Immature natural killer cell (primary cell): ENCODE data around the gene ATCAY. TPM values are rescaled to one million over a fixed set of nuclear protein-coding genes. Genes with fewer than 3 reads are reported as not detected.
"Not testable (repeated sequence)": the region's sequence is repeated elsewhere in the genome, so short reads cannot be mapped to it uniquely, and the experiment has no call there.

ENCODE experiments used
- DNase-seq, 3 donors: peaks; one replicate each; pipeline ENCODE4 v3.0.0; 2022; ENCODE audit warnings: mixed read lengths in 1 of 3
- H3K27ac Mint-ChIP-seq, 6 donors: one replicate each; pipeline ENCODE4 v1.8.0; 2020; ENCODE audit warnings: mixed read lengths in 6 of 6, mild to moderate bottlenecking in 5 of 6, inconsistent platforms in 4 of 6, moderate library complexity in 3 of 6
- H3K27me3 Mint-ChIP-seq, 3 donors: one replicate each; pipeline ENCODE4 v1.8.0; 2020 to 2021; ENCODE audit warnings: low read depth in 3 of 3, mild to moderate bottlenecking in 3 of 3, mixed read lengths in 3 of 3, moderate library complexity in 3 of 3, inconsistent platforms in 1 of 3
- H3K36me3 Mint-ChIP-seq, 3 donors: one replicate each; pipeline ENCODE4 v1.8.0; 2020; ENCODE audit warnings: mixed read lengths in 3 of 3, inconsistent platforms in 2 of 3, mild to moderate bottlenecking in 2 of 3
- H3K4me1 Mint-ChIP-seq, 2 donors: one replicate each; pipeline ENCODE4 v1.8.0; 2020; ENCODE audit warnings: inconsistent platforms in 2 of 2, mild to moderate bottlenecking in 2 of 2, mixed read lengths in 2 of 2, moderate library complexity in 1 of 2
- H3K4me3 Mint-ChIP-seq, 5 donors: one replicate each; pipeline ENCODE4 v1.8.0; 2020; ENCODE audit warnings: mild to moderate bottlenecking in 5 of 5, mixed read lengths in 5 of 5, inconsistent platforms in 3 of 5, moderate library complexity in 3 of 5
- H3K9me3 Mint-ChIP-seq, 6 donors: one replicate each; pipeline ENCODE4 v1.8.0; 2020; ENCODE audit warnings: mild to moderate bottlenecking in 6 of 6, mixed read lengths in 6 of 6, inconsistent platforms in 4 of 6, moderate library complexity in 3 of 6
- polyA plus RNA-seq, 3 donors: library from polyadenylated mRNA; unstranded; fragments of 300-500 nt; fragmentation: Illumina TruSeq; gene quantifications; one replicate each; pipeline ENCODE4 v1.2.3, GENCODE V29; 2021

Gene ATCAY
- polyA plus RNA-seq, 3 donors from 2014 or later = not detected

DNA sequence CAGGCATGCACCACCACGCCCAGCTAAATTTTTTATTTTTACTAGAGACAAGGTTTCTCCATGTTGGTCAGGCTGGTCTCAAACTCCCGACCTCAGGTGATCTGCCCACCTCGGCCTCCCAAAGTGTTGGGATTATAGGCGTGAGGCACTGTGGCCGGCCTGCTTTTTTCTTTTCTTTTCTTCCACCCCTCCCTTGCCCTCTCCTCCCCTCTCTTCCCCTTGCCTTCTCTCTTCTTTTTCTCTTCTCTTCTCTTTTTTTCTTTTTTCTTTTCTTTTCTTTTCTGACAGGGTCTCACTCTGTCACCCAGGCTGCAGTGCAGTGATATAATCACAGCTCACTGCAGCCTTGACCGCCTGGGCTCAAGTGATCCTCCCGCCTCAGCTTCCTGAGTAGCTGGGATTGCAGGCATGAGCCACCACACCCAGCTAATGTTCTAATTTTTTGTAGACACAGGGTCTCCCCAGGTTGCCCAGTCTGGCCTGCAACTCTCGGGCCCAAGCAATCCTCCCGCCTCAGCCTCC, 72.3 kb downstream of the ATCAY start:
- not testable (repeated sequence) for H3K9me3 Mint-ChIP-seq, DNase-seq, H3K36me3 Mint-ChIP-seq, H3K27me3 Mint-ChIP-seq
- H3K4me1 Mint-ChIP-seq = peaks cover 7 to 22% of the 10 kb centered on the region in 2 donors
- H3K4me3 Mint-ChIP-seq = peak overlapping the region in 1 of 5 donors; percentile 21
- H3K27ac Mint-ChIP-seq = peak overlapping the region in 5 of 6 donors; percentile 7 to 77 (median 71)

DNA sequence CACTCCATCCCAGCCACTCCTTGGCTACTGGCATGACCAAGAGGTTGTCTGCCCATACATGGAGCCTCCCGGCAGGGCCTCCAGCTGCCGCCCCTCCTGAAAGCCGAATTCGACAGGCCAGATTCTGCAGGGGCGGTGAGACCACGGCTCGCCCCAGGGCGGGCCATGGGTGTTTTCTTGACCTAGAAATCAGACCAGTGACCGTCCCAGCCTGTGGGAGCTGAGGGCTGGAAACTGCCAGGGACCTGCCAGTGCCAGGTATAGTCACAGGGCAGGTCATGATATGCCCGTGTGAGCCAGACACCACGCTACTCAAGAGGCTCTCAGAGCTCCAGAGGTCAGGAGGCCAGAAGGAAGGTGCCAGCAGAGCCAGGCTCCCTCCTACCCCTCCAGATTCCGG, 73.6 kb downstream of the ATCAY start:
- no peak overlapping the region for H3K27ac Mint-ChIP-seq
- H3K4me3 Mint-ChIP-seq = no peak overlapping the region

DNA sequence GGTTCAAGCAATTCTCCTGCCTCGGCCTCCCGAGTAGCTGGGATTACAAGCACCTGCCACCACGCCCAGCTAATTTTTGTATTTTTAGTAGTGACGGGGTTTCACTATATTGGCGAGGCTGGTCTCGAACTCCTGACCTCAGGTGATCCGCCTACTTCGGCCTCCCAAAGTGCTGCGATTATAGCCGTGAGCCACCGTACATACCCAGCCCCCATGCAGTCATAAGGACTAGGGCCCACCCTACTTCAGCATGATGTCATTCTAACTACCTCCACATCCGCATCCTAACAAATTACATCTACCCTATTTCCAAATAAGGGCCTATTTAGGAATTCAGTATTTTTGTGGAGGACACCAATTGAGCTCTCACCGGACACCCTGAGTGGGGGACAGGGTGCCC, 74.8 kb downstream of the ATCAY start:
- DNase-seq, H3K27me3 Mint-ChIP-seq, H3K4me3 Mint-ChIP-seq, H3K36me3 Mint-ChIP-seq, H3K9me3 Mint-ChIP-seq: not testable (repeated sequence)
- H3K27ac Mint-ChIP-seq = peak overlapping the region in 1 of 6 donors; percentile 16
- H3K4me1 Mint-ChIP-seq = peaks cover 7 to 17% of the 10 kb centered on the region in 2 donors

More for the DNA sequence above, 73.6 kb downstream of the ATCAY start:
- Mint-ChIP-seq H3K9me3 (no peaks in the 10 kb centered on the region), H3K27me3 (peaks cover 0 to 3% (median 0%) of the 10 kb centered on the region in 3 donors), H3K4me1 (peaks cover 7 to 18% of the 10 kb centered on the region in 2 donors), H3K36me3 (peaks cover 0 to 3% (median 0%) of the 10 kb centered on the region in 3 donors)
- DNase-seq = no peak

DNA sequence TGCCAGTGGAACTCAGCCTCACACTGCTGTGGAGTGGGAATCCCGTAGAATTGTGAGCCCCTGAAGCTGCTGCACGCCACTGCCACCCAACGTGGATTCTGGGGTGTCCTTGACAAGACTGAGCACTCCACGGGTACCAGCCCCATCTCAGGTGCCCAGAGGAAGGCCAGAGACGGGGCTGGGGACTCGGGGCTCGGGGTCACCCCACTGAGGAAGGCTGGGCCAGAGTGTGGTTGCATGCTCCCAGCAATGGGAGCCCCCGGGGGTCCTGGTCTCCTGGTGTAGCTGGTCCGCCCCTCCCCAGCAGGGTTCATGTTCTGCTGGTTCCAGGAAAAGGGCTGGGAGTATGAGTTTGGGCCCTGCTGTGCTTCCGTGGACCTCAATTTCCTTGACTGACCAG, 75.2 kb downstream of the ATCAY start:
- Mint-ChIP-seq H3K36me3 (peaks cover 0 to 6% (median 0%) of the 10 kb centered on the region in 3 donors), H3K27ac (no peak overlapping the region), H3K4me1 (peaks cover 7 to 14% of the 10 kb centered on the region in 2 donors), H3K4me3 (no peak overlapping the region), H3K9me3 (no peaks in the 10 kb centered on the region), H3K27me3 (peaks cover 0 to 3% (median 0%) of the 10 kb centered on the region in 3 donors)
- DNase-seq = no peak

DNA sequence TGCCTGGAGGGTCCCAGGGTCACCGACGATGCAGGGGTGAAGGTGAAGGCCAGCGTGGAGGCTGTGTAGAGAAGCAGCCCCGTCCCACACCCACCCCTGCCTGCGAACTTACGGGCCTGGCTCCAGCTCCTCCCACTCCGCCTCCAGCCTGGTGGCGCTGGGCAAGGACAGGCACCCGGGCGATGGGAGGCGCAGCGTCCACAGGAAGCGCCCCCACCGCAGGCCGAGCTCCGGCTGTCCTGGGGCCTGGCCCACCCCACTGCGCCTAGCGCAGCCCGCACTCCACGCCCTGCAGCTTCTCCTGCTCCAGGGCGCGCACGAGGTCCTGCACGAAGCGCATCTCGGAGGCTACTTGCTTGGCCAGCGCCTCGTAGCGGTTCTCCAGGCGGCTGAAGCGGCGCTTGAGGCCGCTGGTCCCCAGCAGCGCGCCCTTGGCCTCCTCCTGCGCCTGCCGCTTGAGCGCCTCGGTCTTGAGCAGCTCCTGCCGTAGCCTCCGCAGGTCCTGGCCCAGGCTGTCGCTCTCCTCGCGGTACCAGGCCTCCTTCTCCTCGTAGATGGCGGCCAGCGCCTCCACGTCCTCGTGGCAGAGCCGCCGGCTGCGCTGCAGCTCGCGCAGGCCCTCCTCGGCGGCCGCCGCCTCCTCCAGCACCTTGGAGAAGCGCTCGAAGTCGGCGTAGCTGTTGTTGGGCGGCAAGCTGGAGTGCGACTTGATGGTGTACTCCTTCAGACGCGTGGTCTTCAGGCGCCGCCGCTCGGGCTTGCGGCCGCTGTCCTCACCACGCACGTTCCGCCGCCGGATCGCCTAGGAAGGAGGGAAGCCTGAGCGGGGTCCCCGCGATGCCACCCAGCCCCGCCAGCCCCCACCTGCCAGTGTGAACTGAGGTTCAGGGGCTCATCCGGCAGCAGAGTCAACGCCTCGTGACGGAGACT, 78.6 kb downstream of the ATCAY start:
- Mint-ChIP-seq H3K27me3 (peaks cover 0 to 2% (median 1%) of the 10 kb centered on the region in 3 donors), H3K4me3 (no peak overlapping the region), H3K27ac (no peak overlapping the region), H3K36me3 (peaks cover 0 to 16% (median 4%) of the 10 kb centered on the region in 3 donors), H3K4me1 (no peaks in the 10 kb centered on the region), H3K9me3 (no peaks in the 10 kb centered on the region)
- no peak for DNase-seq

DNA sequence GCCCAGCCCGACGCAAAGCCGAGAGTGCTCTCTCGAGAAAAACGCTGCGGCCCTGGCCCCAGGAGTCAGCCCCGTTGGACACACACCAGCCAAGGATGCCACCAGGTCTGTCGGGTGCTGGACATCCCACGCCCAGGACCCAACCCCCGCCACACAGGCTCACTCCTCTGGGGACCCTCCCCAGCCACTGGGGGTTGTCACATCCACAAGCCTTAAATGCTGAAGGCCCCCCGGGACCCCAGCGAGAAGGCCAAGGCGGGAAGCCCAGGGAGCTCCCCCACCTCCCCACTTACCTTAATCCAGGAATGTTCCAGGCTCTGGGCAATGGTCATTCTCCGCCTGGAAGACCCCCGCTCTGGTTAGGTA, 79.3 kb downstream of the ATCAY start:
- Mint-ChIP-seq H3K36me3 (peaks cover 0 to 16% (median 4%) of the 10 kb centered on the region in 3 donors), H3K4me3 (no peak overlapping the region), H3K27me3 (peaks cover 0 to 3% (median 1%) of the 10 kb centered on the region in 3 donors), H3K9me3 (no peaks in the 10 kb centered on the region), H3K27ac (peak overlapping the region in 1 of 6 donors; percentile 17), H3K4me1 (no peaks in the 10 kb centered on the region)
- DNase-seq = no peak

DNA sequence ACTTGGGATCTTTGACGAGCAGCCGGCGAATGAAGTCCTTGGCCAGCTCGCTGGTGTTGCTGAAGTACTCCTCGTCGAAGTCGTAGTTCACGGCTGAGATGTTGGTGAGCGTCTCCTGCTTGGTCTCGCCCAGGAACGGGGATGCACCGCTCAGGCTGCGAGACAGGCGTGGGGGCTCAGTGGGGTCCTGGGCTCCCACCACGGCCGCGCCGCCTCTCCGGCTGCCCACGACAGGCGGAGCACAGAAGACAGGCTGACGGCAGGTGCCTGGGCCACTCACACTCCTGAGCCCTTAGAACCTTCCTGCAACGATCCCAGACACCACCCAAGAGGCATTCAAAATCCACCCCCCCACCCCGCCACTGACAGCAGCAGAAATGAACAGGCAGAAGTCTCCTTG, 80.5 kb downstream of the ATCAY start:
- no peak overlapping the region for H3K4me3 Mint-ChIP-seq
- H3K27ac Mint-ChIP-seq = no peak overlapping the region
- DNase-seq = no peak
- peaks cover 0 to 3% (median under 1%) of the 10 kb centered on the region in 3 donors for H3K27me3 Mint-ChIP-seq
- H3K36me3 Mint-ChIP-seq = peaks cover 0 to 16% (median 4%) of the 10 kb centered on the region in 3 donors
- peaks cover 0 to 3% of the 10 kb centered on the region in 2 donors for H3K4me1 Mint-ChIP-seq
- H3K9me3 Mint-ChIP-seq = no peaks in the 10 kb centered on the region

DNA sequence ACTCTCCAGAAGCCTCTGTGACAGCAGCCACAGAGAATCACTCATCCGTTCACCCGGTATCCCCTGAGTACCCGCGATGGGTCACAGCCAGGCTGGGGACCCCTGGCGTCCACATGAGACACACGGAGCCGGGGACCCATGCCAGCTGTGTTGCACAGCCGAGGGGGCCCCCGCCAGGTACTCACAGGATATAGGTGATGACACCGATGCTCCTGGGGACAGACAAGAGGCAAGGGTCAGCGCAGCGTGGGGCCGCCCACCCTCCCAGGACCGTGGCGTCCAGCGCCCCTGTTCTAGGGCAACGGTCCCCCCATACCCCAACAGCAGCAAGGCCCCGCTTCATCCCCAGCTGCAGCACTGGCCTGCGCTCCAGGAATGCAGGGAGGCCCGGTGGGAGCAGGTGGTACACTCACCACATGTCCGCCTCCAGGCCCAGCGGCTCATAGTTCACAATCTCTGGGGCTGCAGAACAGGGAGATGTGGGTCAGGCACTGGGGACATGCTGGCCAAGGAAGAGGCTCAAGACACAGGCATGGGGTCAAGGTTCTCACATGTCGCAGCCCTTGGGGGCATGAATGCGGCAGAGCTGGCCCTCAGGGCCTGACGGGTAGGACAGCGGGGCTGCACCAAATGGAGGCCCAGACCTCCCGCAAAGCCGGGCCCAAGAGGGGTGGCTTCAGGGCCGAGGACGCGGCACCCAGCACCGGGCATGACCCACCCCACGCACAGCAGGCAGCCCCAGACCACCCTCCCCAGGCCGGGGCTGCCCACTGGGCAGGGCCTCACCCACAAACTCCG, 83.2 kb downstream of the ATCAY start:
- peaks cover 6 to 9% of the 10 kb centered on the region in 2 donors for H3K4me1 Mint-ChIP-seq
- H3K9me3 Mint-ChIP-seq = no peaks in the 10 kb centered on the region
- peak overlapping the region in 1 of 6 donors; percentile 40 for H3K27ac Mint-ChIP-seq
- no peak overlapping the region for H3K4me3 Mint-ChIP-seq
- peaks cover 0 to 3% (median 0%) of the 10 kb centered on the region in 3 donors for H3K27me3 Mint-ChIP-seq
- H3K36me3 Mint-ChIP-seq = peaks cover 0 to 17% (median 4%) of the 10 kb centered on the region in 3 donors
- no peak for DNase-seq

DNA sequence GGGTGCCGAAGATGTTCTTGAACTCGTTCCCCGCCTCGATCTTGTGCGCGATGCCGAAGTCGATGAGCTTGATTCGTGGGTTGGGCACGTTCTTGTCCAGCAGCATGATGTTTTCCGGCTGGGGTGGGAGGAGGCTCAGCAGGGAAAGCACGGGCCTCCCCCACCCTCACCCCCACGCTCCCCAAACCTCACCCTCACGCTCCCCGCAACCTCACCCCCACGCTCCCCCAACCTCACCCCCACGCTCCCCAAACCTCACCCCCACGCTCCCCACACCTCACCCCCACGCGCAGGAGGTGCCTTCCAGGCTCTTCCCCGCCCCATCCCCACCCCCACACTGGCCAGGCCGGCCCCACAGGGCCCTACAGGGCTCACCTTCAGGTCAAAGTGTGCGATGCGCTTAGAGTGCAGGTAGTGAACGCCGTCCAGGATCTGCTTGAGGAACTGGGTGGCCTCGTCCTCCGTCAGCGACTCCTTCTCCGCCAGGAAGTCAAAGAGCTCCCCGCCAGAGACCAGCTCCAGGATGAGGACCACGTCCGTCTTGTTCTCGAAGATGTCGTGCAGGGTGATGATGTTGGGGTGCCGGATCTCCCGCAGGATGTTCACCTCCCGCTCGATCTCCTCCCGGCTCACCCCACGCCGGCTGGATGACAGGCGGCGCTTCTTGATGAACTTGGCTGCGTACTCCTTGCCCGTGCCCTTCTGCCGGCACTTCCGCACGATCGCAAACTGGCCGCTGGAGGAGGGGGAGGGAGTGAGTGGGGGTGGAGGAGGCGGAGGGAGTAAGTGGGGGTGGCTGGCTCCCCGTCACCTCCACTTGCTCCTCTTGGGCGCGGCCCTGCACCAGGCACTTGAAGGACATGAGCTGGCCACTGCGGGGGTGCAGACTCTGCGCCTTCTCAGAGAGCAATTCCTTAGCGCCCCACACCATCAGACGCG, 84.0 kb downstream of the ATCAY start:
- no peaks in the 10 kb centered on the region for H3K9me3 Mint-ChIP-seq
- H3K27ac Mint-ChIP-seq = no peak overlapping the region
- H3K27me3 Mint-ChIP-seq = peaks cover 0 to 3% (median 0%) of the 10 kb centered on the region in 3 donors
- DNase-seq = no peak
- no peak overlapping the region for H3K4me3 Mint-ChIP-seq
- H3K4me1 Mint-ChIP-seq = peaks cover 13 to 14% of the 10 kb centered on the region in 2 donors
- peaks cover 0 to 17% (median 4%) of the 10 kb centered on the region in 3 donors for H3K36me3 Mint-ChIP-seq

DNA sequence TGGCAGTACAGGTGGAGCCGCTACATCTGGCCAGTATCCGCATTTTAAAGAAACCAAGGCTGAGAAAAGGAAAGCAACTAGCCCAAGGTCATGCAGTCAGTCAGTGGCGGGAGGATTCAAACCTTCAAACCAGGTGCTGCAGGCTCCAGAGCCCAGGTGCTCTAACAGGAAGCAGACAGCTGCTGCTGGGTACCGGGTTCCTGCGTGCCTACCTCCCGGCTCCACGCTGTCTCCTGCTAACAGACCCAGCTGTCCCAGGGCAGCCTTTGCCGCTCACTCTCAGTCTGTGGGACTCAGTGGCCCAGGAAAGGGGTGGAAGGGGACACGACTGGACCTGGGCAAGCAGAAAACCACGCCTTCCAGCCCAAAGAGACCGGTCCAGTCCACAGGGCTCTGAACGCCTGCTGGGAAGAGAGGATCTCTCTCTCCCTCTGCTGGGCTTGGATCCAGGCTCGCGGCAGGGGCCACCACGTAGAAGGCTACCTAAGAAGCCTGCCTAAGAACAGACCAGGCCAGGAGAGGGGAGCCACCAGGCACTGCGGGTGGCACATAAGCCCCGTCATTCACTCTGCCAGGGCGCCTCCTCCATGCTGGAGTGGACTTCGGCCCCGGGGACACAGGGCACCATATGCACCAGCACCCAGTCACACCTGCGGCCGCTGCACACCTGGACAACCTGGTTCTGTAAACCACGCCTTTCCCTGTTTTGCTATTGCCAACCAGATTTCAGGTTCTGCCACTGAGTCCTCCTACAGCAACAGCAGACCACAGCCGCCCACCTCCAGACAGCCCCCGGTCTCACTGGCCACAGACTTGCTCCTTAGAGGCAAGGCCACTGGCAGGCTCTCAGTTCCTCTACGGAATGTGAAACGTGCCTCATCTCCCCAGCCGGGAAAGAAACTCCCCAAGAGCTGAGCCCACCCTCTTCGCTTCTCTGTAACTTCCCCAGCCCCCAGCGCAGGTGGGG, 85.8 kb downstream of the ATCAY start:
- DNase-seq = no peak
- H3K36me3 Mint-ChIP-seq = peaks cover 0 to 15% (median 4%) of the 10 kb centered on the region in 3 donors
- no peak overlapping the region for H3K4me3 Mint-ChIP-seq
- peaks cover 27 to 28% of the 10 kb centered on the region in 2 donors for H3K4me1 Mint-ChIP-seq
- H3K27ac Mint-ChIP-seq = peak overlapping the region in 2 of 6 donors; percentile 22 to 43
- H3K27me3 Mint-ChIP-seq = peaks cover 0 to 11% (median 6%) of the 10 kb centered on the region in 3 donors
- H3K9me3 Mint-ChIP-seq = no peaks in the 10 kb centered on the region

DNA sequence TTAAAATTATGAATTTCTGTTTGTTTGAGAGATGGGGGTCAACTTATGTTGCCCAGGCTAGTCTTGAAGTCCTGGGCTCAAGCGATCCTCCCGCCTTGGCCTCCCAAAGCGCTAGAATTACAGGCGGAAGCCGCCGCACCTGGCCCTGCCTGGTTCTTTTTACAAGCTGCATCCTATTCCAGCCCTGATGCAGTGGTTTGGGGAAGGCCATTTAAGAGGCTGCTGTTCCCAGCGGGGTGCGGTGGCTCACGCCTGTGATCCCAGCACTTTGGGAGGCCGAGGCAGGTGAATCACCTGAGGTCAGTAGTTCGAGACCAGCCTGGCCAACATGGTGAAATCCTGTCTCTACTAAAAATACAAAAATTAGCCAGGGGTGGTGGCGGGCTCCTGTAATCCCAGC, 87.5 kb downstream of the ATCAY start:
- not testable (repeated sequence) for H3K27ac Mint-ChIP-seq, H3K36me3 Mint-ChIP-seq, DNase-seq, H3K9me3 Mint-ChIP-seq
- H3K27me3 Mint-ChIP-seq = peaks cover 0 to 12% (median 6%) of the 10 kb centered on the region in 3 donors
- peak overlapping the region in 1 of 5 donors; percentile 54 for H3K4me3 Mint-ChIP-seq
- H3K4me1 Mint-ChIP-seq = peaks cover 29 to 30% of the 10 kb centered on the region in 2 donors
